ENCODE data around the gene HABP2.

Gene HABP2

GRCh38 chr10:113573368-113573767 lies 20.5 kb downstream of the HABP2 start:
- TF ChIP-seq, protein P1, sequence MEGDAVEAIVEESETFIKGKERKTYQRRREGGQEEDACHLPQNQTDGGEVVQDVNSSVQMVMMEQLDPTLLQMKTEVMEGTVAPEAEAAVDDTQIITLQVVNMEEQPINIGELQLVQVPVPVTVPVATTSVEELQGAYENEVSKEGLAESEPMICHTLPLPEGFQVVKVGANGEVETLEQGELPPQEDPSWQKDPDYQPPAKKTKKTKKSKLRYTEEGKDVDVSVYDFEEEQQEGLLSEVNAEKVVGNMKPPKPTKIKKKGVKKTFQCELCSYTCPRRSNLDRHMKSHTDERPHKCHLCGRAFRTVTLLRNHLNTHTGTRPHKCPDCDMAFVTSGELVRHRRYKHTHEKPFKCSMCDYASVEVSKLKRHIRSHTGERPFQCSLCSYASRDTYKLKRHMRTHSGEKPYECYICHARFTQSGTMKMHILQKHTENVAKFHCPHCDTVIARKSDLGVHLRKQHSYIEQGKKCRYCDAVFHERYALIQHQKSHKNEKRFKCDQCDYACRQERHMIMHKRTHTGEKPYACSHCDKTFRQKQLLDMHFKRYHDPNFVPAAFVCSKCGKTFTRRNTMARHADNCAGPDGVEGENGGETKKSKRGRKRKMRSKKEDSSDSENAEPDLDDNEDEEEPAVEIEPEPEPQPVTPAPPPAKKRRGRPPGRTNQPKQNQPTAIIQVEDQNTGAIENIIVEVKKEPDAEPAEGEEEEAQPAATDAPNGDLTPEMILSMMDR (IDR thresholded peaks at IDR 0.05; ENCODE audit: insufficient read depth, missing control alignments), result no peak
- no peak for DNase-seq (ENCODE audit: insufficient read length, low spot score)
- no peak for FAIRE-seq

GRCh38 chr10:113576852-113577251 lies 24.0 kb downstream of the HABP2 start:
- DNase-seq (ENCODE audit: insufficient read length, low spot score) (no peak), FAIRE-seq (no peak)
- TF ChIP-seq, protein P1 (IDR thresholded peaks at IDR 0.05; ENCODE audit: insufficient read depth, missing control alignments), result no peak

DNA sequence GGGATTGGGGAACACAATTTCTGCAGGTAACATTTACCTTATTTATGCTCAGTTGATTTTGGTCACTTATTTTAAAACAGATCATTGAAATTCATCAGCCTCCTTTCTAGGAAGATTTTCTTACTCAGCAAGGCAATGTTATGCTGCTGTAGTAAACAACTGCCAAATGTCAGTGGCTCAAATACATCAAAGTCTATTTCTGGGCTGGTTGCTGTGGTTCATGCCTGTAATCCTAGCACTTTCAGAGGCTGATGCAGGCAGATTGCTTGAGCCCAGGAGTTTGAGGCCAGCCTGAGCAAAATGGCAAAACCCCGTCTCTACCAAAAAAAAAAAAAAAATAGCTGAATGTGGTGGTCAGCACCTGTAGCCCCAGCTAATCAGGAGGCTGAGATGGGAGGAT lies 25.9 kb downstream of the HABP2 start:
- TF ChIP-seq, protein P1 (IDR thresholded peaks at IDR 0.05; ENCODE audit: insufficient read depth, missing control alignments), result no peak
- DNase-seq (ENCODE audit: insufficient read length, low spot score), result no peak
- FAIRE-seq, result no peak

DNA sequence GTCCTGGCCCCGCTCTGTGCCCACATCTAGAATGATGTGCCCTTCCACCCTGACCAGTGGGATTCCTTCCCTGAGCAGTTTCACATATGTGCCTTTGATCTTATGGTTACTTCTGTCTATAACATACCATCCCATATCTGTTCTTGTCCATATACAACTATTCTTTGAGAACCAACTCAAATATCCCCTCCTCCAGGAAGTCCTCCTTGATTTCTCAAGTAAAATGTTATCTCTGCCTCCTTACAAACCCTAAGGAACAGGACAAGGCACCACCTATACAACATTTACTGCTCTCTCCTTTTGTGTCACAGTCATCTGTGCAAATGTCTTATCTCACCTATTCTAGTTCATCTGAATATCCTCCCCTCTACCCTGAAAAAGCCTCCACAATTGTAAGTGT lies 28.2 kb downstream of the HABP2 start:
- TF ChIP-seq, protein P1 (IDR thresholded peaks at IDR 0.05; ENCODE audit: insufficient read depth, missing control alignments), result no peak
- no peak for DNase-seq (ENCODE audit: insufficient read length, low spot score)
- no peak for FAIRE-seq

DNA sequence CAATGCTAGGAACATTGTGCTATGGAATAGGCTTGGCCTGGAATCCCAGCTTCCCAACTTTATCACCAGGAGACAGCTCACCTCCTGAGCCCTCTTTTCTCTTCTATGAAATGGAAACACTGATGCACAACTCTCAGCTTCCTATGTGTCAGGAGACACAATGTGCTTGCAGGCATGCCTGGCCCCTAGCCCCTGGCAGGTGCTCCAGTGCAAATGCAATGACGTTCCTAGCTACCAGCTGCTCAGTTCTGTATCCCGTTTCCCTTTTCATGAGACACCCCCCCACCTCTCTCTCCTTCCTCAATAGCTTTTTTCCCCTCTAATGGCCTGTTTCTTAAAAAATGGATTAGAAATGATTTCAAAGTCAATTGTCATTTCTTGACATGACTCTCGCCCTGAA lies 30.7 kb downstream of the HABP2 start:
- FAIRE-seq, result no peak
- TF ChIP-seq, protein P1 (IDR thresholded peaks at IDR 0.05; ENCODE audit: insufficient read depth, missing control alignments), result no peak
- DNase-seq (ENCODE audit: insufficient read length, low spot score), result no peak

DNA sequence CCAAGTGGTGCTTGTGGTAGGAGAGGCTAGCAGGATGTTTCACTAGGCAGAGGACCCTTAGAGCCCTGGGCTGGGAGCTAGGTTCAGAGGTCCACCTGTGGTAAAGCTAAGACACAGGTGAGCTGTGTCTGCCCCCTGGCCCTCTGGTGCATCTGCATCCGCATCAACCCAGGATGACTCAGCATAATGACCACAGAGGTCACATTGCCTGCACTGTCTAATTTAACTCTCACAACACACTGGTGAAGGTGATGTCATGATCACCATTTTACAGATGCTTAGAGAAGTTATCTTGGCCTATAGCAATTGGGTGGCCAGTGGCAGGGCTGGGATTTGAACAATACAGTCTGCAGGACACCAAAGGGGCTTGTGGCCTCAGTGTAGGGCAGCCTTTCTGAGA lies 33.1 kb downstream of the HABP2 start:
- TF ChIP-seq, protein P1 (IDR thresholded peaks at IDR 0.05; ENCODE audit: insufficient read depth, missing control alignments), result no peak
- no peak for FAIRE-seq
- no peak for DNase-seq (ENCODE audit: insufficient read length, low spot score)

DNA sequence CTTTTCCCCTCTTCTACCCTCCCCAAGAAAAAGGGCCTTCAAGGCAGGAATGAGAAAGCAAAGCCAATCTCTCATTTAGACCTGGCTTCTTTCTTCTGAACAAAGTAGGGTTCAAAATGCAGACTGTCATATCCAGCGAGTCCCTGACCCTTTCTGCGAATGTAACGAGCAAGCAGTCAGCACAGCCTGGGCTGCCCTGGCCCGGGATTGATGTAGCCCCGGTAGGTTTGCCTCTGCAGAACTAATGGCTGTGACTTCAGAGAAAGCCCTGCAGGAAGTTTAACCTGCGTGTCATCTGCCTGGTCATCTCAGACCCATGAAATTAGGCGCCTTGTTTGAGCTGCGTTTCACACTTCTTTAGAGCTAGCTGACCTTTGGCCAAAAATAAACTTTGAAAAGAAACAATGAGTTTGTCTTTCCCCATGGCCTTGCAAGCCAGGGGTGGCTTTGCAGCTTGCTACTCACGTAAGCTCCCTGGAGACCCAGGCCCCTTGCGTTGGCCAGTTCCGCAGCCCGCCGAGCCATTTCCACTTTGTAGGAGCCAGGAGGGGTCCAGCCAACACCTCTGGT lies 36.4 kb downstream of the HABP2 start:
- TF ChIP-seq, protein P1 (IDR thresholded peaks at IDR 0.05; ENCODE audit: insufficient read depth, missing control alignments), result no peak
- DNase-seq (ENCODE audit: insufficient read length, low spot score), result no peak
- no peak for FAIRE-seq

Data from D721Med (cell line).